Stomach (tissue), 9 donors: ENCODE measurements around the gene TMEM254. TPM values are rescaled to one million over a fixed set of nuclear protein-coding genes. Genes with fewer than 3 reads are reported as not detected.
A peak's percentile ranks its signal among the peaks of the same experiment; 100 is the strongest.

Source experiments
- DNase-seq, 2 donors: peaks; one replicate each; pipeline versions ENCODE4 v3.0.0 to v3.0.0-alpha.2; 2013 to 2019
- H3K27ac ChIP-seq, 5 donors: fragments of 200-600 bp in 4 of 5; sonication (generic) in 4 of 5; one replicate each; pipeline ENCODE4 v1.5.1; 2013 to 2019; ENCODE audit warnings: mild to moderate bottlenecking in 1 of 5, moderate library complexity in 1 of 5
- H3K27me3 ChIP-seq, 3 donors: fragments of 200-600 bp; sonication (generic); one replicate each; pipeline ENCODE4 v1.5.1; 2017 to 2019; ENCODE audit warnings: mixed run types in 1 of 3
- H3K36me3 ChIP-seq, 4 donors: fragments of 200-600 bp; sonication (generic); 1 replicate in 3 of 4; 2 replicates in 1 of 4; pipeline ENCODE4 v1.5.1; 2016 to 2019
- H3K4me1 ChIP-seq, 4 donors: fragments of 200-600 bp; sonication (generic); one replicate each; pipeline ENCODE4 v1.5.1; 2016 to 2019
- H3K4me3 ChIP-seq, 4 donors: fragments of 200-600 bp; sonication (generic) in 3 of 4; one replicate each; pipeline ENCODE4 v1.5.1; 2016 to 2019; ENCODE audit warnings: mild to moderate bottlenecking in 1 of 4
- H3K9me3 ChIP-seq, 4 donors: fragments of 200-600 bp; sonication (generic); one replicate each; pipeline ENCODE4 v1.5.1; 2016 to 2019
- CTCF ChIP-seq, 7 experiments: fragments of 450-650 bp in 4 of 7; fragments of 200-600 bp in 3 of 7; sonication (generic) in 3 of 7; IDR thresholded peaks; one replicate each; pipeline ENCODE4 v1.5.1; 2016 to 2019; ENCODE audit warnings: antibody characterized with exemption in 7 of 7, control low read depth in 2 of 7, mild to moderate bottlenecking in 1 of 7
- EP300 ChIP-seq: sonication (generic); formaldehyde crosslinking; IDR thresholded peaks from one replicate; pipeline ENCODE4 v1.6.1; 2017; ENCODE audit warnings: antibody characterized with exemption
- POLR2A ChIP-seq, 4 donors: fragments of 450-650 bp; IDR thresholded peaks; one replicate each; pipeline ENCODE4 v1.6.1; 2016; ENCODE audit warnings: antibody characterized with exemption in 4 of 4, control low read depth in 2 of 4, mild to moderate bottlenecking in 1 of 4, moderate library complexity in 1 of 4
- POLR2AphosphoS5 ChIP-seq, 3 donors: sonication (generic); formaldehyde crosslinking; IDR thresholded peaks; one replicate each; pipeline ENCODE4 v1.6.1; 2016; ENCODE audit warnings: antibody characterized with exemption in 3 of 3
- WGBS, 5 donors: extraction: QIAGEN DNeasy Blood & Tissue Kit in 3 of 5; methylation state at CpG; one replicate each; pipeline versions ENCODE4 v1.1.5 to v1.1.7; 2013 to 2018; 5-methylcytosine and 5-hydroxymethylcytosine counted together
- intact Hi-C: fragments of 100-400 bp; cut with DNase I; formaldehyde crosslinking; loops from one replicate; pipeline ENCODE4 v1.15.1; 2023; ENCODE audit warnings: low total_unique reads
- polyA plus RNA-seq, 3 donors: library from polyadenylated mRNA; stranded (reverse); fragments of 200-250 nt; gene quantifications; one replicate each; pipeline ENCODE4 v1.2.3, GENCODE V29; 2013
- total RNA-seq, 5 donors: library from RNA; depleted of rRNA; stranded (reverse); fragments of >200 nt; gene quantifications; one replicate each; pipeline versions ENCODE4 v1.1.0 to v1.2.3, GENCODE V29; 2014 to 2016
- donor health status: healthy with polysubstance abuse.
- donor health status: Bipolar disorder and iron deficiency.
- donor health status: healthy.

Gene TMEM254
- total and polyA plus RNA-seq, 8 donors, result 1.2 to 21.6 (median 11.8) TPM

GRCh38 chr10:80068270-80068669 lies 10.2 kb upstream of the TMEM254 start:
- Histone ChIP-seq H3K4me3 (no peak overlapping the region), H3K4me1 (no peaks in the 10 kb centered on the region), H3K27ac (no peak overlapping the region), H3K27me3 (no peaks in the 10 kb centered on the region), H3K9me3 (no peaks in the 10 kb centered on the region), H3K36me3 (no peaks in the 10 kb centered on the region)
- intact Hi-C loops, result no loop called here
- WGBS, 5 donors, result 51 to 59% (median 57%) methylated on average over 2 of the region's 2 CpGs
- TF ChIP-seq EP300 (no peak), POLR2A (IDR thresholded peaks at IDR 0.05) (no peak), CTCF (IDR thresholded peaks at IDR 0.05) (no peak), POLR2AphosphoS5 (IDR thresholded peaks at IDR 0.05) (no peak)
- DNase-seq, result no peak

GRCh38 chr10:80070057-80070456 lies 8.4 kb upstream of the TMEM254 start:
- Histone ChIP-seq H3K4me3 (no peak overlapping the region), H3K9me3 (no peaks in the 10 kb centered on the region), H3K4me1 (no peaks in the 10 kb centered on the region), H3K27me3 (no peaks in the 10 kb centered on the region), H3K36me3 (no peaks in the 10 kb centered on the region), H3K27ac (no peak overlapping the region)
- 80 to 90% (median 85%) methylated on average over 3 of the region's 3 CpGs for WGBS, 5 donors
- peak in 1 of 2 donors; percentile 12 for DNase-seq
- no peak for TF ChIP-seq EP300
- TF ChIP-seq POLR2A (IDR thresholded peaks at IDR 0.05), result no peak
- no peak for TF ChIP-seq POLR2AphosphoS5 (IDR thresholded peaks at IDR 0.05)
- TF ChIP-seq CTCF (IDR thresholded peaks at IDR 0.05), result no peak
- intact Hi-C loops, result no loop called here

- DNase-seq, result no peak
- Histone ChIP-seq H3K4me1 (peaks cover 0 to 2% (median 1%) of the 10 kb centered on the region in 4 donors), H3K27me3 (no peaks in the 10 kb centered on the region), H3K4me3 (no peak overlapping the region), H3K9me3 (no peaks in the 10 kb centered on the region), H3K36me3 (no peaks in the 10 kb centered on the region), H3K27ac (no peak overlapping the region)
- no peak for TF ChIP-seq POLR2AphosphoS5 (IDR thresholded peaks at IDR 0.05)
- TF ChIP-seq POLR2A (IDR thresholded peaks at IDR 0.05), result no peak
- no peak for TF ChIP-seq CTCF (IDR thresholded peaks at IDR 0.05)
- intact Hi-C loops, result no loop called here
- WGBS, 5 donors, result 55 to 86% (median 65%) methylated on average over 2 of the region's 2 CpGs
These were observed 5.9 kb upstream of the TMEM254 start for GRCh38 chr10:80072584-80072983.

GRCh38 chr10:80075781-80076180 lies 2.7 kb upstream of the TMEM254 start:
- no peaks in the 10 kb centered on the region for H3K27me3 ChIP-seq
- no peak overlapping the region for H3K27ac ChIP-seq
- WGBS, 5 donors, result 92 to 100% (median 100%) methylated on average over 1 of the region's 1 CpG
- no peak for TF ChIP-seq POLR2AphosphoS5 (IDR thresholded peaks at IDR 0.05)
- TF ChIP-seq CTCF (IDR thresholded peaks at IDR 0.05), result no peak
- TF ChIP-seq EP300, result no peak
- TF ChIP-seq POLR2A (IDR thresholded peaks at IDR 0.05), result no peak
- H3K4me3 ChIP-seq, result no peak overlapping the region
- intact Hi-C loops, result no loop called here
- H3K9me3 ChIP-seq, result no peaks in the 10 kb centered on the region
- no peak for DNase-seq
- H3K36me3 ChIP-seq, result no peaks in the 10 kb centered on the region
- peaks cover 5 to 23% (median 18%) of the 10 kb centered on the region in 4 donors for H3K4me1 ChIP-seq
